GM12874 (cell line): ENCODE measurements around the gene ABTB2.

Source experiments
- CTCF ChIP-seq: IDR thresholded peaks from 2 replicates; pipeline ENCODE4 v1.5.1; 2011; ENCODE audit warnings: low read depth, mild to moderate bottlenecking, control low read depth, low read length, moderate library complexity; ENCODE audit not compliant: insufficient read depth

The ABTB2 gene

GRCh38 chr11:34299284-34299972 is 58.4 kb downstream of the ABTB2 start:
- TF ChIP-seq CTCF = no peak

- no peak for TF ChIP-seq CTCF
These were observed 58.9 kb downstream of the ABTB2 start for GRCh38 chr11:34298871-34299270.

GRCh38 chr11:34296412-34296811 is 61.4 kb downstream of the ABTB2 start:
- no peak for TF ChIP-seq CTCF

GRCh38 chr11:34292546-34292945 is 65.3 kb downstream of the ABTB2 start:
- TF ChIP-seq CTCF = no peak

- TF ChIP-seq CTCF = no peak
These were observed 65.7 kb downstream of the ABTB2 start for GRCh38 chr11:34292111-34292510.

- no peak for TF ChIP-seq CTCF
These were observed 66.9 kb downstream of the ABTB2 start for GRCh38 chr11:34290926-34291325.

- TF ChIP-seq CTCF = no peak
These were observed 69.3 kb downstream of the ABTB2 start for GRCh38 chr11:34288492-34288891.
